ENCODE measurements around the gene NFIC.
A peak's percentile ranks its signal among the peaks of the same experiment; 100 is the strongest.

NFIC gene

DNA sequence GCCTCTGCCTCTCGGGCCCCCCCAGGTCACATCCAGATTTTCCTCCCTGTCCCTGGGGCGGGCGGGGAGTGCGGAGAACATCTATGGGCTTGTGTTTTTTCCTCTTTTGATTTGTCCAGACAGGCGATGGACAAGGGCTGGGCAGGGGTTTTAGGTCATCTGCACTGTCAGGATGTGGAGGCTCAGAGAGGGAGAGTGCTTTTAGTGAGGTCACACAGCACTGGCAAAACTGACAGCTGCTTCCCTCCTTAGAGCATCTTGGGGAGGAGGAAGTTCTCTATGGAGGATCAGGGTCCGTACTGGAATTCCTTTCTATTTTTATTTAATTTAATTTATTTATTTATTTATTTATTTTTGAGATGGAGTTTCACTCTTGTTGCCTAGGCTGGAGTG lies 38.9 kb downstream of the NFIC start:
- Histone ChIP-seq H3K27me3 (replicated peaks; ENCODE audit: control insufficient read depth, insufficient read depth, low read length) (no peaks in the 10 kb centered on the region), H3K4me3 (ENCODE audit: low read length) (peak overlapping the region; percentile 68), H3K9ac (ENCODE audit: low read length) (peak overlapping the region; percentile 92), H3K9me3 (ENCODE audit: control insufficient read depth, low read length) (no peaks in the 10 kb centered on the region), H3K4me1 (ENCODE audit: control insufficient read depth, insufficient read depth, low read length) (peaks cover 46% of the 10 kb centered on the region), H3K36me3 (ENCODE audit: control insufficient read depth, insufficient read depth, low read length, severe bottlenecking) (peaks cover 19% of the 10 kb centered on the region)
- no peak for DNase-seq (ENCODE audit: low read depth)

DNA sequence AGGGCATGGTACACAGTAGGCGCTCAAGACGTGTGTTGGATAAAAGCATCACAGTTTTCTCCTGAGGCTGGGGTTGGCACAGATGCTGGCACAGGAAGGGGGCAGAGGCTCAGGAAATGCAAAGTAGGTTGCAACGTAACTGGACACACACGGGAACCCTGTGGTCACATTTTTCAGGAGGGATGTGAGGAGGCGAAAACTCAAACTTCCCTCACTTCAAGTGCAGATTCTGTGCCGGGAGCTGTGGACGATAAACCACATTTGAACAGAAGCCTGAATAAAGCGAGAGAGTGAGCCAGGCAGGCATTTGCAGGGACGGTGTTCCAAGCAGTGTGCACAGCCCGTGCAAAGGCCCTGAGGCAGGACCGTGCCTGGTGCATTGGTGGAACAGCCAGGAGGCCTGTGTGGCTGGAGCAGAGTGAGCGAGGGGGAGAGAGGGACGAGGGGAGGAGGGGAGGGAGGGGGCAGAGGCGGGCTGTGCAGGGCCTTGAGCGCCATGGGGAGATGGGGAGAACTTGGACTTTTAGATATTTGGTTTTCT lies 40.3 kb downstream of the NFIC start:
- DNase-seq (ENCODE audit: low read depth), result no peak
- Histone ChIP-seq H3K27me3 (replicated peaks; ENCODE audit: control insufficient read depth, insufficient read depth, low read length) (no peaks in the 10 kb centered on the region), H3K9ac (ENCODE audit: low read length) (no peak overlapping the region), H3K4me3 (ENCODE audit: low read length) (no peak overlapping the region), H3K9me3 (ENCODE audit: control insufficient read depth, low read length) (no peaks in the 10 kb centered on the region), H3K4me1 (ENCODE audit: control insufficient read depth, insufficient read depth, low read length) (peaks cover 46% of the 10 kb centered on the region), H3K36me3 (ENCODE audit: control insufficient read depth, insufficient read depth, low read length, severe bottlenecking) (peaks cover 26% of the 10 kb centered on the region)

DNA sequence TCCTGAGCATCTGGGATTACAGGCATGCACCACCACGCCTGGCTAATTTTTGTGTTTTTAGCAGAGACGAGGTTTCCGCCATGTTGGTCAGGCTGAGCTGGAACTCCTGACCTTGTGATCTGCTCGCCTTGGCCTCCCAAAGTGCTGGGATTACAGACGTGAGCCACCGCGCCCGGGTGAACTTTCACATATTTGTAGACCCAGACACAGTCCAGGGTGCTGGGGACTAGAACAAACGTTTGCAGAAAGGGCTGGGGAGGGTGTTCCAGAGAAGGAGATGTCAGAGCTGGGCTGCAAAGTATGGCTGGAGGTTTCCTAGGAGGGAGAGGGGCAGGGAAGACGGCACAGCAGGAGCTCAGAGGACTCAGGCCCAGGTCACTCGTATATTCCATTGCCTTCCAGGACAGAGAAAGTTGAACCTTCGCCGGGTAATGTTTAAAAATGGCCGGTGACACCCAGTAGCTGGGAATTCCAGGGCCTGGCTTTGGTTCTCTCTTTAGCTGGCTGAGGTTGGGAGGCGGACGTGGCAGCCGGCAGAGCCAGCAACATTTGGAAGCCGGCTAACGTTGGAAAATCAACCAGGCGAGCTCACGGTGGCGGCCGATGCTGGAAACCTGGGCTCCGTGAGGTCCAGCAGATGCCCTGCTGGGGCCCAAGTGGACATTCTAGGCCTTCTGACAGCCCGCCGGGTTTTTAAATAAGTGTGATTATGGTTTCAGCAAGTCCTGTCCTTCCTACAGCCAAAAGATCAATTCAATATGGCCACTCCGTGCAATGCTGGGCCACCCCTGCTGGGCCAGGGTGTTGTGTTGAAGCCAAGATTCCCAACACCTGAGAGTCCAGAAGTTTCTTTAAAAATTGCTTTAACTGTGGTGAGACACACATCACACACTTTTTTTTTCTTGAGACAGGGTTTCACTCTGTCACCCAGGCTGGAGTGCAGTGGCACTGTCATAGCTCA lies 41.5 kb downstream of the NFIC start:
- H3K9me3 ChIP-seq (ENCODE audit: control insufficient read depth, low read length), result no peaks in the 10 kb centered on the region
- peaks cover 46% of the 10 kb centered on the region for H3K4me1 ChIP-seq (ENCODE audit: control insufficient read depth, insufficient read depth, low read length)
- H3K9ac ChIP-seq (ENCODE audit: low read length), result peak overlapping the region; percentile 80
- no peak for DNase-seq (ENCODE audit: low read depth)
- peak overlapping the region; percentile 42 for H3K4me3 ChIP-seq (ENCODE audit: low read length)
- peaks cover 20% of the 10 kb centered on the region for H3K36me3 ChIP-seq (ENCODE audit: control insufficient read depth, insufficient read depth, low read length, severe bottlenecking)
- no peaks in the 10 kb centered on the region for H3K27me3 ChIP-seq (replicated peaks; ENCODE audit: control insufficient read depth, insufficient read depth, low read length)

GRCh38 chr19:3408996-3409345 lies 42.6 kb downstream of the NFIC start:
- Histone ChIP-seq H3K4me1 (ENCODE audit: control insufficient read depth, insufficient read depth, low read length) (peaks cover 38% of the 10 kb centered on the region), H3K4me3 (ENCODE audit: low read length) (no peak overlapping the region), H3K9ac (ENCODE audit: low read length) (peak overlapping the region; percentile 13), H3K27me3 (replicated peaks; ENCODE audit: control insufficient read depth, insufficient read depth, low read length) (no peaks in the 10 kb centered on the region), H3K9me3 (ENCODE audit: control insufficient read depth, low read length) (no peaks in the 10 kb centered on the region), H3K36me3 (ENCODE audit: control insufficient read depth, insufficient read depth, low read length, severe bottlenecking) (peaks cover 22% of the 10 kb centered on the region)
- DNase-seq (ENCODE audit: low read depth), result no peak

- no peaks in the 10 kb centered on the region for H3K9me3 ChIP-seq (ENCODE audit: control insufficient read depth, low read length)
- H3K27me3 ChIP-seq (replicated peaks; ENCODE audit: control insufficient read depth, insufficient read depth, low read length), result no peaks in the 10 kb centered on the region
- peak overlapping the region; percentile 13 for H3K9ac ChIP-seq (ENCODE audit: low read length)
- no peak overlapping the region for H3K4me3 ChIP-seq (ENCODE audit: low read length)
- peaks cover 22% of the 10 kb centered on the region for H3K36me3 ChIP-seq (ENCODE audit: control insufficient read depth, insufficient read depth, low read length, severe bottlenecking)
- DNase-seq (ENCODE audit: low read depth), result no peak
- H3K4me1 ChIP-seq (ENCODE audit: control insufficient read depth, insufficient read depth, low read length), result peaks cover 34% of the 10 kb centered on the region
Measured at GRCh38 chr19:3409346-3410064, 43.1 kb downstream of the NFIC start.

DNA sequence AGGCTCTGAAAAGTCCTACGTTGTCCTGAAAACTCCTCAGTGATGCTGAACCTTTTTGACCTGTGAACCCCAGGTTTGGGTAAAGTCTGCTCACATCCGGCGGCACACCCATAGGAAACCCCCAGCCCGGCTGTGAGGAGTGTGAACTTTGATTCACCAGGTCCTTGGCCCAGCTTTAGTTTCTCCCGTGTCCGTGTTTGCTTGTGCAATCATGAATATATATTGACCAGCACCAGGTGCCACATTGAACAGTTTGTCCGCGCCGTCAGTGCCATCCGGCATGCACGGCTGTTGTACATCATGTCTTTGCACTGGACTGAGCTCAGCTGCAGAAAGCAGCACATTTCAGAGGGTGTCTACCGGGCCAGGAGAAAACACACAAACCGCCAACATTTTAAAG lies 45.3 kb downstream of the NFIC start:
- H3K9ac ChIP-seq (ENCODE audit: low read length), result no peak overlapping the region
- no peak for DNase-seq (ENCODE audit: low read depth)
- no peaks in the 10 kb centered on the region for H3K27me3 ChIP-seq (replicated peaks; ENCODE audit: control insufficient read depth, insufficient read depth, low read length)
- H3K4me1 ChIP-seq (ENCODE audit: control insufficient read depth, insufficient read depth, low read length), result peaks cover 21% of the 10 kb centered on the region
- peaks cover 30% of the 10 kb centered on the region for H3K36me3 ChIP-seq (ENCODE audit: control insufficient read depth, insufficient read depth, low read length, severe bottlenecking)
- no peak overlapping the region for H3K4me3 ChIP-seq (ENCODE audit: low read length)
- H3K9me3 ChIP-seq (ENCODE audit: control insufficient read depth, low read length), result no peaks in the 10 kb centered on the region

DNA sequence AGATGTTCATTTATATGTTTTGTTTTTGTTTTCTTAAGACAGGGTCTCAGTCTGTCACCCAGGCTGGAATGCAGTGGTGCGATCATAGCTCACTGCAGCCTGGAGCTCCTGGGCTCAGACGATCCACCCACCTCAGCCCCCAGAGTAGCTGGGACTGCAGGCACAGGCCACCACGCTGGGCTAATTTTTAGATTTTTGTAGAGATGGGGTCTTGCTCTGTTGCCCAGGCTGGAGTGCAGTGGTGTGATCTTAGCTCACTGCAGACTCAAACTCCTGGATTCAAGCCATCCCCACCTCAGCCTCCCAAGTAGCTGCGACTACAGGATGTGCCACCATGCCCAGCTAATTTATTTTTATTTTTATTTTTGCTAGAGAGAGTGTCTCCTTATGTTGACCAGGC lies 45.7 kb downstream of the NFIC start:
- no peak for DNase-seq (ENCODE audit: low read depth)
- H3K9ac ChIP-seq (ENCODE audit: low read length), result no peak overlapping the region

DNA sequence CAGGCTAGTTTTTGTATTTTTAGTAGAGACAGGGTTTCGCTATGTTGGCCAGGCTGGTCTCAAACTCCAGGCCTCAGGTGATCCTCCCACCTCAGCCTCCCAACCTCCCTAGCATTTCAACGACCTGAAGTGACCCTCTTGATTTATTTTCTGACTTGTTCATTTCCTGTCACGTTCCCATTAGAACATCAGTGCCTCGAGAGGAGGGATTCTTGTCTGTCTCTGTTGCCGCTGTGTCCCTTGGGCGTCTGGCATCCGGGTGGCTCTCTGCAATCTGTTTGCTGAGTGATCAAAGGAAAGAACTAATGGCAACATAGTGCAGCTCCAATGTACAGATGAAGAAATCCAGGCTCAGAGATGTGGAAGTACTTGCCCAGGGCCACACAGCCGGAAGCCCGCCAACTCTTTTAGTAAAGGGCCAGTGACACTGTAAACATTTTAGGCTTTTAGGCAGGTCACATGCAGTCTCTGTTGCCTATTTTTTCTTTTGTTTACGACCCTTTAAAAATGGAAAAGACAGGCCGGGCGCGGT lies 47.5 kb downstream of the NFIC start:
- Histone ChIP-seq H3K4me3 (ENCODE audit: low read length) (no peak overlapping the region), H3K4me1 (ENCODE audit: control insufficient read depth, insufficient read depth, low read length) (peaks cover 5% of the 10 kb centered on the region), H3K9ac (ENCODE audit: low read length) (no peak overlapping the region), H3K9me3 (ENCODE audit: control insufficient read depth, low read length) (no peaks in the 10 kb centered on the region), H3K27me3 (replicated peaks; ENCODE audit: control insufficient read depth, insufficient read depth, low read length) (no peaks in the 10 kb centered on the region), H3K36me3 (ENCODE audit: control insufficient read depth, insufficient read depth, low read length, severe bottlenecking) (peaks cover 28% of the 10 kb centered on the region)
- no peak for DNase-seq (ENCODE audit: low read depth)

More for the DNA sequence above, 45.7 kb downstream of the NFIC start:
- H3K4me1 ChIP-seq (ENCODE audit: control insufficient read depth, insufficient read depth, low read length), result peaks cover 21% of the 10 kb centered on the region
- H3K9me3 ChIP-seq (ENCODE audit: control insufficient read depth, low read length), result no peaks in the 10 kb centered on the region
- H3K27me3 ChIP-seq (replicated peaks; ENCODE audit: control insufficient read depth, insufficient read depth, low read length), result no peaks in the 10 kb centered on the region
- no peak overlapping the region for H3K4me3 ChIP-seq (ENCODE audit: low read length)
- peaks cover 30% of the 10 kb centered on the region for H3K36me3 ChIP-seq (ENCODE audit: control insufficient read depth, insufficient read depth, low read length, severe bottlenecking)

- DNase-seq (ENCODE audit: low read depth), result no peak
- Histone ChIP-seq H3K9me3 (ENCODE audit: control insufficient read depth, low read length) (no peaks in the 10 kb centered on the region), H3K36me3 (ENCODE audit: control insufficient read depth, insufficient read depth, low read length, severe bottlenecking) (peaks cover 24% of the 10 kb centered on the region), H3K4me3 (ENCODE audit: low read length) (no peak overlapping the region), H3K4me1 (ENCODE audit: control insufficient read depth, insufficient read depth, low read length) (no peaks in the 10 kb centered on the region), H3K27me3 (replicated peaks; ENCODE audit: control insufficient read depth, insufficient read depth, low read length) (no peaks in the 10 kb centered on the region), H3K9ac (ENCODE audit: low read length) (no peak overlapping the region)
Measured at GRCh38 chr19:3415695-3416094, 49.3 kb downstream of the NFIC start.

DNA sequence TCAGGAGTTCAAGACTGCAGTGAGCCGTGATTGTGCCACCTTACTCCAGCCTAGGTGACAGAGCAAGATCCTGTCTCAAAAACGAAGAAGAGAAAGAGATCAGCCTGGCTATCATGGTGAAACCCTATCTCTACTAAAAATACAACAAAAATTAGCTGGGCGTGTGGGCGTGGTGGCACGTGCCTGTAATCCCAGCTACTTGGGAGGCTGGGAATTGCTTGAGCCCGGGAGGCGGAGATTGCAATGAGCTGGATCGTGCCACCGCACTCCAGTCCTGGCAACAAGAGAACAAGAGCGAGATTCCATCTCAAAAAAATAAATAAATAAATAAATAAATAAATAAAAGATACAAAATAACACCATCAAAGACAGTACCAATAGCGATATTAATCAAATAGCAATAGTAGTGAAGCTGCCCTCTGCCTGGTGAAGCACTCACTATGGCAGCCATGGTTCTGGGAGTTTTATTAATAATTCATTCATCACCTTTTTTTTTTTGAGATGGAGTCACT lies 53.9 kb downstream of the NFIC start:
- Histone ChIP-seq H3K4me1 (ENCODE audit: control insufficient read depth, insufficient read depth, low read length) (peaks cover 7% of the 10 kb centered on the region), H3K9ac (ENCODE audit: low read length) (no peak overlapping the region), H3K27me3 (replicated peaks; ENCODE audit: control insufficient read depth, insufficient read depth, low read length) (no peaks in the 10 kb centered on the region), H3K4me3 (ENCODE audit: low read length) (no peak overlapping the region), H3K9me3 (ENCODE audit: control insufficient read depth, low read length) (no peaks in the 10 kb centered on the region), H3K36me3 (ENCODE audit: control insufficient read depth, insufficient read depth, low read length, severe bottlenecking) (peaks cover 24% of the 10 kb centered on the region)
- DNase-seq (ENCODE audit: low read depth), result no peak

Data from adipocyte (in vitro differentiated cells).